GM19397 (cell line): ENCODE data around the gene PTPN22.
A peak's percentile ranks its signal among the peaks of the same experiment; 100 is the strongest.

Experiments
- ATAC-seq: cut with Tn5 transposase; IDR thresholded peaks from one replicate; pipeline ENCODE4 v1.9.1; 2021; ENCODE audit warnings: mild to moderate bottlenecking, moderate library complexity; ENCODE audit not compliant: unreplicated experiment

PTPN22 gene

GRCh38 chr1:113887402-113888175 is 16.1 kb upstream of the PTPN22 start, which contains the start of gene BCL2L15:
Gene BCL2L15 (minus strand): TSS chr1:113887581. CDS start chr1:113887375, 206 bp downstream.
- no peak for ATAC-seq

DNA sequence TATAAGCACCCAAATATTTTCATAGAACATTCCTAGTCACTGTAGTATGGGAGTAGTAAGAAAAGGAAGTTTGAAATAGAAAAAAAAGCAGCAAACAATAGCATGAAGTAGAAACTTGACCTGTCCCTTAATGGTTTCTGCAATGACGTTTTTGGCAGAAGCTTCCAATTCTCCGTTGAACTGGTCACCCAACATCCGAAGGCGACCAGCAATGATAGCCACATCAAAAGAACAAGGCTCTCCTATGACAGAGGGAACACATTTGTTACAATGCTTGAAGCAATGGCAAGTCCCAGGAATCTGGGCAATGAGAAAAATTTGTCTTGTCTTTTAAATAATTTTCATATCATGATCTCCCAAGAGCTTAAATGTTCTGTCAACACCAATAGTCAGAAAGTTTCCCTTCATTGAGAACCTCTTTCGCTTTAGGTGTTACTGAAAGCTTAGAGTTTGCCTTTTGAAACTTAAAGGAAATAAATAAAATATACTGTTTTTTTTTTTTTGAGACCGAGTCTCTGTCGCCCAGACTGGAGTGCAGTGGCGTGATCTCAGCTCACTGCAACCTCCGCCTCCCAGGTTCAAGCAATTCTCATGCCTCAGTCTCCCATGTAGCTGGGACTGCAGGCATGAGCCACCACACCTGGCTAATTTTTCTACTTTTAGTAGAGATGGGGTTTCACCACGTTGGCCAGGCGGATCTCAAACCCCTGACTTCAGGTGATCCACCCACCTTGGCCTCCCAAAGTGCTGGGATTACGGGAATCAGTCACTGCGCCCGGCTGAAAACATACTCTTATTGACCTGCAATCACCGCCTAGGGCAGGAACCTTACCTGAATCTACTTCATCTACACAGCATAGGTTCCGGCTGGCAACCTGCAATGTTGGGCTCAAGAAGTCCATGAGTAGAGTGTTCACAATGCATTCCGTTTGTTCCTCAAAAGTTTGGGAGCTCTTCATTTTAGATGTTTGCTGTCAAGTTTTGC is 15.2 kb upstream of the PTPN22 start:
- no peak for ATAC-seq

- no peak for ATAC-seq
Observed at GRCh38 chr1:113881661-113882060, 10.1 kb upstream of the PTPN22 start.

- no peak for ATAC-seq
Observed at GRCh38 chr1:113879739-113880038, 8.2 kb upstream of the PTPN22 start.

DNA sequence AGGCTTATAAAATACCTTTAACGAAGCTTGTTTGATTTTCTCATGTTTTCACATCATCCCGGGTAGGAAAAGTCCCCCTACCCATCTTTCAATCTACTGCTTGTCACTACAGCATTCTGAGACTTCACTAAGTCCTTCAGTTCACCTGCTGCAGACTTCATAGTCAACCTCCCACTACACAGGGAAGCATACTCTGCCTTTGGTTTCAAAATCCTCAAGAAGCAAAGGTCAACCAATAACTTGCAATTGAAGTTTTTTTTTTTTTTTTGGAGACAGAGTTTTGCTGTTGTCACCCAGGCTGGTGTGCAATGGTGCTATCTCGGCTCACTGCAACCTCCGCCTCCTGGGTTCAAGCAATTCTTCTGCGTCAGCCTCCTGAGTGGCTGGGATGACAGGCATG is 4.7 kb upstream of the PTPN22 start:
- no peak for ATAC-seq

- ATAC-seq = peak; percentile 41
Observed at GRCh38 chr1:113875714-113876113, 4.2 kb upstream of the PTPN22 start.

GRCh38 chr1:113874012-113874879 is 2.7 kb upstream of the PTPN22 start:
- no peak for ATAC-seq

GRCh38 chr1:113872219-113872935 is 865 bp upstream of the PTPN22 start:
- ATAC-seq = no peak

- no peak for ATAC-seq
Observed at GRCh38 chr1:113870778-113871177, 734 bp downstream of the PTPN22 start.

GRCh38 chr1:113868387-113869083 is 3.0 kb downstream of the PTPN22 start:
- no peak for ATAC-seq

DNA sequence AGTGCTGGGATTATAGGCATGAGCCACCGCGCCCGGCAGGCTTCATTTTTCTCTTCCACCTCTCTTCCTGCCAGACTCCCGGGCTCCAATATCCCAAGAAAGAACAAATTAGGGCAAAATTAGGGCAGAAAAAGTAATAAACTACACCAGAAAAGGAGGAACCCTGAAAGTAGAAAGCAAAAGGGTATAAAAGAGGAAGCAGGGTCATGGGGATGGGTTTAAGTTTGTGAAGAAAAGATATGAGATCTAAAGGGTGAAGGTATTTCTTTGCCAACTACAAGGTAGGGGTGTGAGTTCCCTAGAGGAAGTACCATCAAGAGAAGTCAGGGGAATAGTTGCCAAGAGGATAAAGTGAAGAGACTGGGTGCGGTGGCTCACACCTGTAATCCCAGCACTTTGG is 9.9 kb downstream of the PTPN22 start:
- ATAC-seq = no peak

- no peak for ATAC-seq
Observed at GRCh38 chr1:113860891-113861290, 10.6 kb downstream of the PTPN22 start.

DNA sequence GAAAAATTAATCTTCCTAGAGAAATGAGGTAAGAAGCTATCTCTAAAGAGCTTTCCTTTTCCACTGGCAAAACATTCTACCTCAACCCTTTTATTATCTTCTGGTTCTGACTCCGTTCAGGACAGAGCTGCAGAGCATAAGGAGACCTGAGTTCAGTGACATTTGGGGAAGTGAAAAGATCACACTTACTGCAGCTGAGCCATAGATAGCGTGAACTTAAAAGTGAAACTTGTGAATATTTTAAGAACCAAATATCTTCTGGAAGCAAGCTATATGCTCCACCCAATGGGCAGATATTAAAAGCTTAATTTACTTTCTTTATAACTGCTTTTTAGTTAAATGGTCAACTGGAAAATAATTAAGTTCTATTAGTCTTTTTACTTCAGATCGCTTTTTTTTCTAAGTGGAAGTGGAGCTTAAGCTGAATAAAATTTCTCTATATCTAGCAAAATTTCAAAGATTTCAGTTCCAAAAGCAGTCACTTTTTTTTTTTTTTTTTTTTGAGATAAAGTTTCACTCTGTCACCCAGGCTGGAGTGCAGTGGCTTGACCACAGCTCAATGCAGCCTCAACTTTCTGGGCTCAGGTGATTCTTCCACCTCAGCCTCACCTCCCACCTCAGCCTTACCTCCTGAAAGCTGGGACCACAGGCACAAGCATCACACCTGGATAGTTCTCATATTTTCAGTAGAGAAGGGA is 11.9 kb downstream of the PTPN22 start:
- peak; percentile 83 for ATAC-seq

- ATAC-seq = no peak
Observed at GRCh38 chr1:113858982-113859381, 12.5 kb downstream of the PTPN22 start.

- peak; percentile 30 for ATAC-seq
Observed at GRCh38 chr1:113858418-113858817, 13.1 kb downstream of the PTPN22 start.

DNA sequence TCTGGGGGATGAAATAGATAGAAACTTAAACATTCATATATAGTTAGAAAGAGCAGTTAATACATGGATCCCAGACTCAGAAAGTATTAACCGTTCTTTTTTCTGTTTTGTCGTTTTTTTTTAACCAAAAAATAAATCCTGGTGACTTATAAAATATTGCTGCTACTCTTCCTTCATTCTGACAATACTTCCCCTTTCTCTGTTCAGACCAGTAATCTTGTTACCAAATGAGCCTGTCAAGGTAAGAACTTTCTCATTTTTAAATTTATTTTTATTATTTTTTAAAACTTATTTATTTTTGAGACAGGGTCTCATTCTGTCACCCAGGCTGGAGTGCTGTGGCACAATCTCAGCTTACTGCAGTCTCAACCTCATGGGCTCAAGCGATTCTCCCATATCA is 13.7 kb downstream of the PTPN22 start:
- no peak for ATAC-seq

GRCh38 chr1:113856401-113856790 is 15.1 kb downstream of the PTPN22 start:
- ATAC-seq = no peak

DNA sequence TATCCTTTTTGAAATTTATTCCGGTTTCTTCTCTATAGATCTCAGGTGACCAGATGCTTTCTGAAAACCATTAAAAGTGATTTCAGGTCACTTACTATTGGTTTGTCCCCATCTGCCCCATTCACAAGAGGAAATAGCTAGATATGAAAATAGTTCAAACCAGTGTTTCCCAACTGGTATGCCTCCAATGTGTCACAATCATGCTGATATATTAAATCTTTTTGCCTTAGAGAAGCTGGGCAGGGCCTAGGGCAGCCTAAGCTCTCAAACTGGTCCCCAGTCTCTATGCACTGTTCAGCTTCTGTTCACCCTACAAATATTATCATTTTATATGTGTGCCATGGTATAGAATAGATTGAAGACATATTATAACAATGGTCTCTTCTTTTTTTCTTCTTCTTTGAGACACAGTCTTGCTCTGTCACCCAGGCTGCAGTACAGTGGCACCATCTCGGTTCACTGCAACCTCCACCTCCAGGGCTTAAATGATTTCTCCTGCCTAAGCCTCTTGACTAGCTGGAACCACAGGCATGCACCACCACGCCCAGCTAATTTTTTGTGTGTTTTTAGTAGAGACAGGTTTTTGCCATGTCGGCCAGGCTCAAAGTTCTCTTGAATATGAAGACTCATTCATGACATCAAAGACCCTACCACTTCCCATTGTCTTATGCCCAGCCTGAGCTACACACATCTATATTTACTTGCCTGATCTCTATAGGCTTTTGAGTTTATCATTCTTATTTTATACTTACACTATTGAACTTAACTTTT is 15.7 kb downstream of the PTPN22 start:
- no peak for ATAC-seq
